ENCODE results near the gene NUP210L. TPM values are rescaled to one million over a fixed set of nuclear protein-coding genes. Genes with fewer than 3 reads are reported as not detected.

NUP210L gene
- total RNA-seq, 1 donor from 2014 or later, result 0.05 TPM

DNA sequence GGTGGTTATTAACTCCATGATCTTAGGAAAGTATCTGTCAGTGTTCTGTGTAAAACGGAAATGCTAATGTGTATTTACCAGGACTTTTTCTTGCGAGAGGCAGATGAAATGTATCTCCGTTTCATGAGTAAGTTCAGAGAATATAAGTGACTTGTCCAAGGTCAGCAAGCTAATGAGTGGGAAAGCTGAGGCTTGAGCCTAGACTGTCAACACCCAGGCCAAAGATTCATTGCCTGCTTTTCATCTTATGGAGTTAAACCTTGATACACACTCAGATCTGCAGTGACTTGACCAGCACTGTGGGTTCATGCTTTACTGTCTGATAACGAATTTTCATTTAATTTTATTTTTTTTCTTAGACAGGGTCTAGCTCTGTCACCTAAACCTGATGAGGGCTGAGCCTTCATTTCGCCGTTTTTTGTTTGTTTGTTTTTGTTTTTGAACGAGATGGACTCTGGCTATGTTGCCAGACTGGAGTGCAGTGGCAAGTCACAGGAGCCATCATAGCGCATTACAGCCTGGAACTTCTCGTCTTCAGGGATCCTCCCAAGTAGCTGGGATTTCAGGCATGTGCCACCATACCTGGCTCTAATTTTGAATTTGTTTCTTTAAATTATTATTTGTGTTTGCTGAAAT lies 176.5 kb downstream of the NUP210L start:
- DNase-seq (ENCODE audit: low spot score, unreplicated experiment), result no peak
- TF ChIP-seq, protein P1, sequence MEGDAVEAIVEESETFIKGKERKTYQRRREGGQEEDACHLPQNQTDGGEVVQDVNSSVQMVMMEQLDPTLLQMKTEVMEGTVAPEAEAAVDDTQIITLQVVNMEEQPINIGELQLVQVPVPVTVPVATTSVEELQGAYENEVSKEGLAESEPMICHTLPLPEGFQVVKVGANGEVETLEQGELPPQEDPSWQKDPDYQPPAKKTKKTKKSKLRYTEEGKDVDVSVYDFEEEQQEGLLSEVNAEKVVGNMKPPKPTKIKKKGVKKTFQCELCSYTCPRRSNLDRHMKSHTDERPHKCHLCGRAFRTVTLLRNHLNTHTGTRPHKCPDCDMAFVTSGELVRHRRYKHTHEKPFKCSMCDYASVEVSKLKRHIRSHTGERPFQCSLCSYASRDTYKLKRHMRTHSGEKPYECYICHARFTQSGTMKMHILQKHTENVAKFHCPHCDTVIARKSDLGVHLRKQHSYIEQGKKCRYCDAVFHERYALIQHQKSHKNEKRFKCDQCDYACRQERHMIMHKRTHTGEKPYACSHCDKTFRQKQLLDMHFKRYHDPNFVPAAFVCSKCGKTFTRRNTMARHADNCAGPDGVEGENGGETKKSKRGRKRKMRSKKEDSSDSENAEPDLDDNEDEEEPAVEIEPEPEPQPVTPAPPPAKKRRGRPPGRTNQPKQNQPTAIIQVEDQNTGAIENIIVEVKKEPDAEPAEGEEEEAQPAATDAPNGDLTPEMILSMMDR (IDR thresholded peaks at IDR 0.05; ENCODE audit: unreplicated experiment), result no peak
- peaks cover 19% of the 10 kb centered on the region for H3K4me1 Mint-ChIP-seq (ENCODE audit: low read depth)
- H3K9me3 Mint-ChIP-seq (ENCODE audit: low read depth), result no peaks in the 10 kb centered on the region
- peaks cover 9% of the 10 kb centered on the region for H3K36me3 Mint-ChIP-seq (ENCODE audit: insufficient read depth)
- no peaks in the 10 kb centered on the region for H3K27me3 Mint-ChIP-seq
- H3K27ac Mint-ChIP-seq, result peak overlapping the region; percentile 95
- H3K4me3 Mint-ChIP-seq (ENCODE audit: low read depth), result peak overlapping the region; percentile 96

DNA sequence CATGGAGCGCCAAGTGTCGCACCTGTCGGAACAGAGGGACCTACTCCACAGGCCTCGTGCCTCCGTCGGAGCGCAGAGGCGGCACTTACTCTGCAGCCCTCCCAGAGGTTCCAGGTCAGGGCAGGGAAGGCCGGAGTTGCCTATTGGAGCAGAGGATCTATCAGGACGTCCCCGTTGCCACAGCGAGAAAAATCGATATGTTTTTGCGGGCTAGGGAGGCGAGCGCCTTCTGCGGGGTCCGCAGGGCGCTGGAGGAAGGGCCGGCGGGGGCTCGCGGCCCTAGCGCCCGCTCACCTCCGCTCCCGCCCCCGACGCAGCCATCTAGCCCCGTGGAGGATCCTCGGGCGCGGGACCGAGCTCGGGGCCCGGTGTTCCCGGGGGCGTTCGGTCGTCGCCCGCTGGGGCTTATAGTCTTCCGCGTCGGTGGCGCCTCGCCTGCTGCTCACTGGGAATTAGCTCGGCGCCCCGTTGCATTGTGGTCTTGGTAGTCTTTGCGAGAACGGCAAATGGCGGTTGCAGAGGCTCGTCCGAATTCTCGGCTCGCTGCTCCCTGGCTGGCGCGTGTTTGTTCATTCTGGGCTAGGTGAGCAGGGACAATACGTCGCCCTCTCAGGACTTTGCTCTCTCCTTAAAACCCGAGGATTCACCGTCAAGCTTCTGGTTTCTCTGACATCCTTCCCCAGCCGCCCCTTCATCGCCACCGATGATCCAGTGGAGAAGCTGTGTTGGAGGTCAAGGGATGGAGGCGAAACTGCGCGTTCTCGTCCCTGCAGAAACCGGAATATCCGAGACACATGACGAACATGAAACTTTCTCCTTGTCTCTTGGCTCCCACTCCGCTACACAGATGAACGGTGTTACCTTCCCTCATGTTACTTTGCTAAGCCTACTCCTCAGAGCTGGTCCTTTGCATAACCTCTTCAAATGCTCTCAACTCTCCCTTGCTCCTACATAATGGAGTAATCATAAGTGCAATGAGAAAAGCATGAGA lies 177.3 kb downstream of the NUP210L start, which contains the start of gene JTB:
TSS of gene JTB (minus strand) at position 425 of the 991 bp plus-strand sequence. CDS start at position 3, 422 bp downstream.
- H3K27me3 Mint-ChIP-seq, result no peaks in the 10 kb centered on the region

DNA sequence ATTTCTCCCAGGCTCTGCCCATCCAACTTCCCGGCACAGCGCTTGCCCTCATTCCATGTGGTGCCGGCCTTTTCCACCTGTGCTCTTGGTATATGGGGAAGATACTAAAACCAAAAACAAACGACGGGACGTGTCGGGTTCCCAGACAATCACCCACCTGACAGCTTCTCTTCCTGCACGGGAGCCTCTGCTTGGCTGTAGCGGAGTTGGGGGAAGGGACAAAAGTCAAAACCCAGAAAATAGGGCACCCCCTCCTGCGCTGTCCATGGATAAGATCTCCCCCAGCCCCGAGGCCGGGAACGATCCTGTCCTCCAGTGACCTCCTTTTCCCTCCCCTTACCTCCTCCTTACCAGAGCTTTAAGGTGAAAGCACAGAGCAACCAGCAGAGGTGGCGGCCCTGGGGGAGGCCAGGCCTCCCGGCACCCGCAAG lies 178.0 kb downstream of the NUP210L start:
- Mint-ChIP-seq H3K27ac (peak overlapping the region; percentile 96), H3K27me3 (no peaks in the 10 kb centered on the region), H3K4me3 (ENCODE audit: low read depth) (peak overlapping the region; percentile 96), H3K4me1 (ENCODE audit: low read depth) (peaks cover 19% of the 10 kb centered on the region), H3K9me3 (ENCODE audit: low read depth) (no peaks in the 10 kb centered on the region), H3K36me3 (ENCODE audit: insufficient read depth) (peaks cover 4% of the 10 kb centered on the region)
- no peak for DNase-seq (ENCODE audit: low spot score, unreplicated experiment)
- TF ChIP-seq, protein P1 (IDR thresholded peaks at IDR 0.05; ENCODE audit: unreplicated experiment), result no peak

More for the DNA sequence above, 177.3 kb downstream of the NUP210L start, which contains the start of gene JTB:
- H3K27ac Mint-ChIP-seq, result peak within 1 kb of the TSS; percentile 96
- peak; percentile 66 for DNase-seq (ENCODE audit: low spot score, unreplicated experiment)
- peaks cover 19% of the 10 kb centered on the region for H3K4me1 Mint-ChIP-seq (ENCODE audit: low read depth)
- H3K9me3 Mint-ChIP-seq (ENCODE audit: low read depth), result no peaks in the 10 kb centered on the region
- H3K36me3 Mint-ChIP-seq (ENCODE audit: insufficient read depth), result peaks cover 4% of the 10 kb centered on the region
- TF ChIP-seq, protein P1 (IDR thresholded peaks at IDR 0.05; ENCODE audit: unreplicated experiment), result peak; percentile 19
- peak within 1 kb of the TSS; percentile 96 for H3K4me3 Mint-ChIP-seq (ENCODE audit: low read depth)

DNA sequence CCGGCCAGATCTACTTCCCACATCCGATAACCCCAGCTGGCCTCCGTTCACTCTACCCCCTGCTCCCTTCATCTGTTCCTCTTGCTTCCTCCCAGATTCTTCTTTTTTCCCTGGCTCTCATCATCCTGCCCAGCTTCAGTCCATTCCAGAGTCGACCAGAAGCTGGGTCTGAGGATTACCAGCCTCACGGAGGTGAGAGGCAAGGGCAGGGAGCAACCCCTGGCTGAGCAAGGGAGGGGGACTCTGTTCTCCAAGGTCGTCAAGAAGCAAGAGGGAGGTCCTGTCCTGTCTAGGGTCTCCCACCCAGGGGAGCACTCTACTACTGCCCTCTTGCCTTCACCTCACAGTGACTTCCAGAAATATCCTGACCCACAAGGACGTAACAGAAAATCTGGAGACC lies 181.3 kb downstream of the NUP210L start:
- H3K4me1 Mint-ChIP-seq (ENCODE audit: low read depth), result peaks cover 25% of the 10 kb centered on the region
- TF ChIP-seq, protein P1 (IDR thresholded peaks at IDR 0.05; ENCODE audit: unreplicated experiment), result no peak
- DNase-seq (ENCODE audit: low spot score, unreplicated experiment), result no peak
- H3K27ac Mint-ChIP-seq, result no peak overlapping the region
- H3K27me3 Mint-ChIP-seq, result no peaks in the 10 kb centered on the region
- H3K4me3 Mint-ChIP-seq (ENCODE audit: low read depth), result no peak overlapping the region
- peaks cover 3% of the 10 kb centered on the region for H3K36me3 Mint-ChIP-seq (ENCODE audit: insufficient read depth)
- H3K9me3 Mint-ChIP-seq (ENCODE audit: low read depth), result no peaks in the 10 kb centered on the region

DNA sequence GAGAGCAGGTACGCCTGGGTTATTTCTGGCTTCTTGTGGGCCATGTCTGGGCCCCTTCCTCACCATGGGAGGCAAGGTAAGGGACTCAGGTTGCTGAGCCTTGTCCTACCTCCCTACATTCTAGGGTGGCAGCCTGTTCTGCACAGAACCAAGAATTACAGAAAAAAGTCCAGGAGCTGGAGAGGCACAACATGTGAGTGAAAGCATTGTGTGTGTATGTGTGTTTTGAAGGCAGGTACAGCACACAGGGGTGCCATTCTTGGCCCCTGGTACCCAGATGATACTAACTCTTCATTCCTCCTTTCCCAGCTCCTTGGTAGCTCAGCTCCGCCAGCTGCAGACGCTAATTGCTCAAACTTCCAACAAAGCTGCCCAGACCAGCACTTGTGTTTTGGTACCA lies 181.8 kb downstream of the NUP210L start:
- H3K27ac Mint-ChIP-seq, result peak overlapping the region; percentile 56

More for the DNA sequence above, 181.8 kb downstream of the NUP210L start:
- Mint-ChIP-seq H3K36me3 (ENCODE audit: insufficient read depth) (peaks cover 3% of the 10 kb centered on the region), H3K9me3 (ENCODE audit: low read depth) (no peaks in the 10 kb centered on the region), H3K4me1 (ENCODE audit: low read depth) (peaks cover 25% of the 10 kb centered on the region), H3K27me3 (no peaks in the 10 kb centered on the region), H3K4me3 (ENCODE audit: low read depth) (no peak overlapping the region)
- TF ChIP-seq, protein P1 (IDR thresholded peaks at IDR 0.05; ENCODE audit: unreplicated experiment), result no peak
- no peak for DNase-seq (ENCODE audit: low spot score, unreplicated experiment)
